Measurements from ENCODE around the gene TAS2R5.
"Not testable (repeated sequence)": the region's sequence is repeated elsewhere in the genome, so short reads cannot be mapped to it uniquely, and the experiment has no call there.

The TAS2R5 gene

GRCh38 chr7:141763797-141764196, 26.2 kb upstream of the TAS2R5 start, which contains the start of gene TAS2R3:
TSS of gene TAS2R3 (plus strand) at chr7:141764097. CDS start at chr7:141764159, 62 bp downstream.
- no peak within 1 kb of the TSS for H3K4me3 ChIP-seq (ENCODE audit: control insufficient read depth, low read depth, low read length)
- TF ChIP-seq CTCF (IDR thresholded peaks at IDR 0.05; ENCODE audit: control insufficient read depth, insufficient read depth, low read depth, low read length, missing control alignments) = no peak
- no peak for DNase-seq (ENCODE audit: low read depth)

GRCh38 chr7:141770083-141770583, 19.9 kb upstream of the TAS2R5 start:
- not testable (repeated sequence) for H3K4me3 ChIP-seq (ENCODE audit: control insufficient read depth, low read depth, low read length); DNase-seq (ENCODE audit: low read depth)

- no peak for DNase-seq (ENCODE audit: low read depth)
- no peak within 1 kb of the TSS for H3K4me3 ChIP-seq (ENCODE audit: control insufficient read depth, low read depth, low read length)
- no peak for TF ChIP-seq CTCF (IDR thresholded peaks at IDR 0.05; ENCODE audit: control insufficient read depth, insufficient read depth, low read depth, low read length, missing control alignments)
Measured at GRCh38 chr7:141776374-141776773, 13.6 kb upstream of the TAS2R5 start, which contains the start of gene TAS2R4. TSS of gene TAS2R4 (plus strand) at chr7:141776674. CDS start at chr7:141778489, 1,815 bp downstream.

GRCh38 chr7:141785706-141786552, 4.1 kb upstream of the TAS2R5 start:
- H3K4me3 ChIP-seq (ENCODE audit: control insufficient read depth, low read depth, low read length) = no peak overlapping the region
- TF ChIP-seq CTCF (IDR thresholded peaks at IDR 0.05; ENCODE audit: control insufficient read depth, insufficient read depth, low read depth, low read length, missing control alignments) = peak; percentile 74
- DNase-seq (ENCODE audit: low read depth) = peak; percentile 11

- no peak overlapping the region for H3K4me3 ChIP-seq (ENCODE audit: control insufficient read depth, low read depth, low read length)
- DNase-seq (ENCODE audit: low read depth) = no peak
- no peak for TF ChIP-seq CTCF (IDR thresholded peaks at IDR 0.05; ENCODE audit: control insufficient read depth, insufficient read depth, low read depth, low read length, missing control alignments)
Measured at GRCh38 chr7:141788296-141788695, 1.7 kb upstream of the TAS2R5 start.

GRCh38 chr7:141792526-141792925, 2.5 kb downstream of the TAS2R5 start:
- TF ChIP-seq CTCF (IDR thresholded peaks at IDR 0.05; ENCODE audit: control insufficient read depth, insufficient read depth, low read depth, low read length, missing control alignments) = no peak
- H3K4me3 ChIP-seq (ENCODE audit: control insufficient read depth, low read depth, low read length) = no peak overlapping the region
- no peak for DNase-seq (ENCODE audit: low read depth)

- DNase-seq (ENCODE audit: low read depth) = no peak
- no peak for TF ChIP-seq CTCF (IDR thresholded peaks at IDR 0.05; ENCODE audit: control insufficient read depth, insufficient read depth, low read depth, low read length, missing control alignments)
- H3K4me3 ChIP-seq (ENCODE audit: control insufficient read depth, low read depth, low read length) = no peak overlapping the region
Measured at GRCh38 chr7:141820067-141820466, 30.1 kb downstream of the TAS2R5 start.

GRCh38 chr7:141822432-141822831, 32.4 kb downstream of the TAS2R5 start:
- not testable (repeated sequence) for H3K4me3 ChIP-seq (ENCODE audit: control insufficient read depth, low read depth, low read length); DNase-seq (ENCODE audit: low read depth)

Measured in AG09309 (cell line).